Keratinocyte (primary cell): ENCODE measurements around the gene FBN2. TPM values are rescaled to one million over a fixed set of nuclear protein-coding genes. Genes with fewer than 3 reads are reported as not detected.

Source experiments
- DNase-seq: peaks from one replicate; pipeline ENCODE4 v3.0.0-alpha.2; 2011; ENCODE audit warnings: low read depth, missing footprints, low spot score
- FAIRE-seq: peaks from 2 replicates; lab custom pipeline; 2011; peaks lifted over from hg19 to GRCh38; lab: Jason Lieb, UNC
- H2AFZ ChIP-seq: 2 replicates; pipeline ENCODE4 v1.6.0; 2012; ENCODE audit warnings: low read length, control low read depth, inconsistent platforms; ENCODE audit not compliant: control insufficient read depth
- H3K27ac ChIP-seq: 2 replicates; pipeline ENCODE4 v1.5.1; 2011; ENCODE audit warnings: low read length; ENCODE audit not compliant: control insufficient read depth, insufficient read depth
- H3K27me3 ChIP-seq: 3 replicates; pipeline ENCODE4 v1.6.0; 2011; ENCODE audit warnings: low read length; ENCODE audit not compliant: control insufficient read depth, insufficient read depth; ENCODE audit errors: extremely low read depth
- H3K36me3 ChIP-seq, 2 experiments: 2 replicates in 1 of 2; 3 replicates in 1 of 2; pipeline ENCODE4 v1.5.1; 2011; ENCODE audit warnings: low read length in 2 of 2, mild to moderate bottlenecking in 1 of 2; ENCODE audit not compliant: control insufficient read depth in 2 of 2, insufficient read depth in 2 of 2; ENCODE audit errors: extremely low read depth in 1 of 2
- H3K4me1 ChIP-seq: 3 replicates; pipeline ENCODE4 v1.5.1; 2011; ENCODE audit warnings: low read length; ENCODE audit not compliant: control insufficient read depth, insufficient read depth; ENCODE audit errors: extremely low read depth
- H3K4me2 ChIP-seq: 3 replicates; pipeline ENCODE4 v1.6.0; 2011; ENCODE audit warnings: low read depth, low read length; ENCODE audit not compliant: control insufficient read depth, insufficient read depth; ENCODE audit errors: extremely low read depth
- H3K4me3 ChIP-seq, 3 experiments: fragments of 200-600 bp in 1 of 3; sonication (generic) in 1 of 3; 2 replicates in 2 of 3; 3 replicates in 1 of 3; pipeline ENCODE4 v1.5.1; 2011 to 2016; ENCODE audit warnings: low read length in 3 of 3, mild to moderate bottlenecking in 3 of 3, control low read depth in 2 of 3, inconsistent platforms in 1 of 3, low read depth in 1 of 3, mixed read lengths in 1 of 3, mixed run types in 1 of 3, moderate library complexity in 1 of 3; ENCODE audit not compliant: control insufficient read depth in 2 of 3, insufficient read depth in 2 of 3; ENCODE audit errors: extremely low read depth in 1 of 3
- H3K79me2 ChIP-seq: 2 replicates; pipeline ENCODE4 v1.6.0; 2012; ENCODE audit warnings: low read length; ENCODE audit not compliant: control insufficient read depth, insufficient read depth
- H3K9ac ChIP-seq: 3 replicates; pipeline ENCODE4 v1.6.0; 2011; ENCODE audit warnings: low read length; ENCODE audit not compliant: control insufficient read depth, insufficient read depth; ENCODE audit errors: extremely low read depth
- H3K9me1 ChIP-seq: 3 replicates; pipeline ENCODE4 v1.6.0; 2011; ENCODE audit warnings: low read length; ENCODE audit not compliant: control insufficient read depth, insufficient read depth; ENCODE audit errors: extremely low read depth
- H3K9me3 ChIP-seq: 2 replicates; pipeline ENCODE4 v1.5.1; 2012; ENCODE audit warnings: low read depth, low read length; ENCODE audit not compliant: control insufficient read depth
- H4K20me1 ChIP-seq: 3 replicates; pipeline ENCODE4 v1.6.0; 2011; ENCODE audit warnings: low read length; ENCODE audit not compliant: control insufficient read depth, insufficient read depth; ENCODE audit errors: extremely low read depth
- EZH2 ChIP-seq: IDR thresholded peaks from one replicate; pipeline ENCODE4 v1.6.1; 2012; ENCODE audit warnings: inconsistent platforms, mild to moderate bottlenecking, low read length, moderate library complexity
- dilution Hi-C: fragments of 300-500 bp; cut with MboI; formaldehyde crosslinking; loops from one replicate; pipeline ENCODE4 v1.7.0; 2020; ENCODE audit warnings: low sequenced_read_pairs; ENCODE audit not compliant: extremely low pct_ligation_motif_present
- polyA plus RNA-seq, 5 experiments: library from polyadenylated mRNA; depleted of rRNA in 3 of 5; stranded (reverse) in 3 of 5; stranded (forward) in 1 of 5; unstranded in 1 of 5; fragments of >200 nt; gene quantifications; 1 replicate in 1 of 5; 2 replicates in 3 of 5; 3 replicates in 1 of 5; pipeline versions ENCODE4 v1.2.1 to v1.2.3, GENCODE V29; 2011 to 2012; ENCODE audit warnings: missing spikeins in 2 of 5, low read depth in 1 of 5, low replicate concordance in 1 of 5
- TF ChIP-seq, protein P1 (sequence below), 3 experiments: IDR thresholded peaks in 1 of 3; conservative IDR thresholded peaks in 1 of 3; optimal IDR thresholded peaks in 1 of 3; 2 replicates in 2 of 3; 3 replicates in 1 of 3; pipeline versions ENCODE3 to v1.5.1; 2011; ENCODE audit warnings: low read length in 3 of 3, mild to moderate bottlenecking in 3 of 3, moderate library complexity in 2 of 3, control low read depth in 1 of 3, inconsistent platforms in 1 of 3; ENCODE audit not compliant: insufficient read depth in 2 of 3; ENCODE audit errors: extremely low read depth in 1 of 3

FBN2 gene
- polyA plus RNA-seq, 1 donor (not counting 4 experiments of a cell fraction or from before 2014, with no cell fraction given), result 30.1 TPM

DNA sequence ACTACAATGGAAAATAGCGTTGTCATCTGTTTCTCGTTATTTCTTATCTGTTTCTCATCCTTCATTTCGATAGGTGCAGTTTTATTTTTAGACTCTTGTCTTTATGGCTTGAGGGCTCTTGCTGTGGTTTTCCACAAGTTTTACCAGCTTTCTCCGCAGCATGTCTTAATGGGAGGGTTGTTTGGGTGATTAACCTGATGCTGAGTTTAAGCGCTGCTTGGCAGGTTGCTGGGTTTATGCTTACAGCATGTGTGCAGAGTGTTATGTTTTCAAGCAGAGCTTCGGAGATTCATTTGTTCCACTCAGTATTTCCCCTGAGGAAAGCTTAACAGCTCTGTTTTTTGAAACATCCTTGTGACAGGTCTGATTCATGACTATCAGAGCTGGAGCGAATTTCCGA is 300.5 kb downstream of the FBN2 start:
- DNase-seq, result no peak
- no peak overlapping the region for H3K4me2 ChIP-seq

DNA sequence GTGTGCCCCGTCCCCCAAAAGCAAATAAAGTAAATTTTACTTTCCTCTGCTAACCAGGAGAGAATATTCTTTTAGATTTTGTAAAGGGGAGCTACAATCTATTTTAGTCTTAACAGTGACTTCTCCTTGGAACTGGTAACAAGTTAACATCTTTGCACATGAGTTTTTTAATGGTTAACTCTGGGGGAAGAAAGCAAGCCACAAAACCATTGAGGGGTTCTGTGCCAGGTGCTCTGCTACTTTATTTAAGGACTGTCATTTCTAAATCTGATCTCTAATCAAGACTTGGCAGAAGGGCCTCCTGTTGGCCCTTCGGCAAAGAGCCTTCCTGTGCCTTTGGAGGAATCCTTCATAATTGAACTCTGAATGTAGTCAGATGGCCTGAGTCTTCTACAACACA is 301.0 kb downstream of the FBN2 start:
- no peaks in the 10 kb centered on the region for H3K27me3 ChIP-seq
- no peaks in the 10 kb centered on the region for H4K20me1 ChIP-seq
- H3K4me1 ChIP-seq, result no peaks in the 10 kb centered on the region
- H3K9ac ChIP-seq, result no peak overlapping the region
- no peak for FAIRE-seq
- no peaks in the 10 kb centered on the region for H3K79me2 ChIP-seq
- no peaks in the 10 kb centered on the region for H3K9me3 ChIP-seq
- no peaks in the 10 kb centered on the region for H3K9me1 ChIP-seq
- TF ChIP-seq, protein P1, sequence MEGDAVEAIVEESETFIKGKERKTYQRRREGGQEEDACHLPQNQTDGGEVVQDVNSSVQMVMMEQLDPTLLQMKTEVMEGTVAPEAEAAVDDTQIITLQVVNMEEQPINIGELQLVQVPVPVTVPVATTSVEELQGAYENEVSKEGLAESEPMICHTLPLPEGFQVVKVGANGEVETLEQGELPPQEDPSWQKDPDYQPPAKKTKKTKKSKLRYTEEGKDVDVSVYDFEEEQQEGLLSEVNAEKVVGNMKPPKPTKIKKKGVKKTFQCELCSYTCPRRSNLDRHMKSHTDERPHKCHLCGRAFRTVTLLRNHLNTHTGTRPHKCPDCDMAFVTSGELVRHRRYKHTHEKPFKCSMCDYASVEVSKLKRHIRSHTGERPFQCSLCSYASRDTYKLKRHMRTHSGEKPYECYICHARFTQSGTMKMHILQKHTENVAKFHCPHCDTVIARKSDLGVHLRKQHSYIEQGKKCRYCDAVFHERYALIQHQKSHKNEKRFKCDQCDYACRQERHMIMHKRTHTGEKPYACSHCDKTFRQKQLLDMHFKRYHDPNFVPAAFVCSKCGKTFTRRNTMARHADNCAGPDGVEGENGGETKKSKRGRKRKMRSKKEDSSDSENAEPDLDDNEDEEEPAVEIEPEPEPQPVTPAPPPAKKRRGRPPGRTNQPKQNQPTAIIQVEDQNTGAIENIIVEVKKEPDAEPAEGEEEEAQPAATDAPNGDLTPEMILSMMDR (optimal IDR thresholded peaks at IDR 0.05 in 1 of 3, IDR thresholded peaks at IDR 0.05 in 1 of 3, conservative IDR thresholded peaks at IDR 0.05 in 1 of 3; ENCODE audit: extremely low read depth in 1 of 3, insufficient read depth in 2 of 3, low read length in 3 of 3), result no peak
- no peak for TF ChIP-seq EZH2
- H3K4me2 ChIP-seq, result no peak overlapping the region
- no peaks in the 10 kb centered on the region for H3K36me3 ChIP-seq
- dilution Hi-C loops, result no loop called here
- DNase-seq, result no peak
- H3K4me3 ChIP-seq, result no peak overlapping the region
- no peak overlapping the region for H3K27ac ChIP-seq
- no peak overlapping the region for H2AFZ ChIP-seq

More for the DNA sequence above, 300.5 kb downstream of the FBN2 start:
- dilution Hi-C loops, result no loop called here
- no peaks in the 10 kb centered on the region for H4K20me1 ChIP-seq
- H3K4me3 ChIP-seq, result no peak overlapping the region
- H2AFZ ChIP-seq, result no peak overlapping the region
- no peak overlapping the region for H3K9ac ChIP-seq
- H3K4me1 ChIP-seq, result no peaks in the 10 kb centered on the region
- no peaks in the 10 kb centered on the region for H3K36me3 ChIP-seq
- FAIRE-seq, result no peak
- no peaks in the 10 kb centered on the region for H3K9me1 ChIP-seq
- no peak for TF ChIP-seq EZH2
- TF ChIP-seq, protein P1 (optimal IDR thresholded peaks at IDR 0.05 in 1 of 3, IDR thresholded peaks at IDR 0.05 in 1 of 3, conservative IDR thresholded peaks at IDR 0.05 in 1 of 3; ENCODE audit: extremely low read depth in 1 of 3, insufficient read depth in 2 of 3, low read length in 3 of 3), result no peak
- H3K27me3 ChIP-seq, result no peaks in the 10 kb centered on the region
- no peak overlapping the region for H3K27ac ChIP-seq
- no peaks in the 10 kb centered on the region for H3K79me2 ChIP-seq
- H3K9me3 ChIP-seq, result no peaks in the 10 kb centered on the region
